ENCODE results near the gene CORT. TPM values are rescaled to one million over a fixed set of nuclear protein-coding genes. Genes with fewer than 3 reads are reported as not detected.

The CORT gene
- total RNA-seq, 1 experiment from 2014 or later: not detected

GRCh38 chr1:10480614-10481013 is 30.8 kb downstream of the CORT start:
- H3K36me3 Mint-ChIP-seq (ENCODE audit: insufficient read depth, unreplicated experiment): peaks cover 18% of the 10 kb centered on the region
- Histone ChIP-seq H3K27me3 (replicated peaks; ENCODE audit: control insufficient read depth, insufficient read depth, low read length) (no peaks in the 10 kb centered on the region), H3K36me3 (ENCODE audit: control insufficient read depth, insufficient read depth, low read length) (no peaks in the 10 kb centered on the region), H3K4me1 (no peaks in the 10 kb centered on the region), H3K9me3 (no peaks in the 10 kb centered on the region), H3K4me3 (ENCODE audit: low read depth, low read length) (no peak overlapping the region)
- TF ChIP-seq, protein P1, sequence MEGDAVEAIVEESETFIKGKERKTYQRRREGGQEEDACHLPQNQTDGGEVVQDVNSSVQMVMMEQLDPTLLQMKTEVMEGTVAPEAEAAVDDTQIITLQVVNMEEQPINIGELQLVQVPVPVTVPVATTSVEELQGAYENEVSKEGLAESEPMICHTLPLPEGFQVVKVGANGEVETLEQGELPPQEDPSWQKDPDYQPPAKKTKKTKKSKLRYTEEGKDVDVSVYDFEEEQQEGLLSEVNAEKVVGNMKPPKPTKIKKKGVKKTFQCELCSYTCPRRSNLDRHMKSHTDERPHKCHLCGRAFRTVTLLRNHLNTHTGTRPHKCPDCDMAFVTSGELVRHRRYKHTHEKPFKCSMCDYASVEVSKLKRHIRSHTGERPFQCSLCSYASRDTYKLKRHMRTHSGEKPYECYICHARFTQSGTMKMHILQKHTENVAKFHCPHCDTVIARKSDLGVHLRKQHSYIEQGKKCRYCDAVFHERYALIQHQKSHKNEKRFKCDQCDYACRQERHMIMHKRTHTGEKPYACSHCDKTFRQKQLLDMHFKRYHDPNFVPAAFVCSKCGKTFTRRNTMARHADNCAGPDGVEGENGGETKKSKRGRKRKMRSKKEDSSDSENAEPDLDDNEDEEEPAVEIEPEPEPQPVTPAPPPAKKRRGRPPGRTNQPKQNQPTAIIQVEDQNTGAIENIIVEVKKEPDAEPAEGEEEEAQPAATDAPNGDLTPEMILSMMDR (IDR thresholded peaks at IDR 0.05; ENCODE audit: insufficient read depth in 1 of 2, low read depth in 1 of 2, low read length in 1 of 2, severe bottlenecking in 1 of 2, unreplicated experiment in 1 of 2): no peak
- H3K9me3 Mint-ChIP-seq (ENCODE audit: unreplicated experiment): no peaks in the 10 kb centered on the region
- no TSS peak for BruUV-seq (replicated peaks)
- DNase-seq: no peak
- no peaks in the 10 kb centered on the region for H3K27me3 Mint-ChIP-seq (ENCODE audit: insufficient read depth, unreplicated experiment)
- peaks cover 13% of the 10 kb centered on the region for H3K4me1 Mint-ChIP-seq (ENCODE audit: low read depth, unreplicated experiment)
- no peak overlapping the region for H3K27ac Mint-ChIP-seq (ENCODE audit: unreplicated experiment)
- ChIA-PET POLR2A (no interaction called here), CTCF (interaction anchor here (0.6 kb wide), 1 partner anchor 47 kb away, joined by 3 read pairs; no protein-coding TSS in a partner anchor)
- intact Hi-C loops (cut with micrococcal nuclease; ENCODE audit: unreplicated experiment): no loop called here
- no peak overlapping the region for H3K4me3 Mint-ChIP-seq (ENCODE audit: unreplicated experiment)

- H3K4me3 ChIP-seq (ENCODE audit: low read depth, low read length): no peak overlapping the region
- H3K27me3 ChIP-seq (replicated peaks; ENCODE audit: control insufficient read depth, insufficient read depth, low read length): no peaks in the 10 kb centered on the region
- H3K27ac Mint-ChIP-seq (ENCODE audit: unreplicated experiment): no peak overlapping the region
- H3K9me3 ChIP-seq: no peaks in the 10 kb centered on the region
- TF ChIP-seq, protein P1 (IDR thresholded peaks at IDR 0.05; ENCODE audit: insufficient read depth in 1 of 2, low read depth in 1 of 2, low read length in 1 of 2, severe bottlenecking in 1 of 2, unreplicated experiment in 1 of 2): no peak
- H3K9me3 Mint-ChIP-seq (ENCODE audit: unreplicated experiment): no peaks in the 10 kb centered on the region
- BruUV-seq (replicated peaks): no TSS peak
- peaks cover 8% of the 10 kb centered on the region for H3K4me1 ChIP-seq
- POLR2A ChIA-PET: no interaction called here
- CTCF ChIA-PET: no interaction called here
- no peaks in the 10 kb centered on the region for H3K36me3 ChIP-seq (ENCODE audit: control insufficient read depth, insufficient read depth, low read length)
- no peak overlapping the region for H3K4me3 Mint-ChIP-seq (ENCODE audit: unreplicated experiment)
- H3K36me3 Mint-ChIP-seq (ENCODE audit: insufficient read depth, unreplicated experiment): peaks cover 29% of the 10 kb centered on the region
- DNase-seq: no peak
- peaks cover 9% of the 10 kb centered on the region for H3K4me1 Mint-ChIP-seq (ENCODE audit: low read depth, unreplicated experiment)
- no peaks in the 10 kb centered on the region for H3K27me3 Mint-ChIP-seq (ENCODE audit: insufficient read depth, unreplicated experiment)
- intact Hi-C loops (cut with micrococcal nuclease; ENCODE audit: unreplicated experiment): no loop called here
Measured at GRCh38 chr1:10484521-10484920, 34.7 kb downstream of the CORT start.

DNA sequence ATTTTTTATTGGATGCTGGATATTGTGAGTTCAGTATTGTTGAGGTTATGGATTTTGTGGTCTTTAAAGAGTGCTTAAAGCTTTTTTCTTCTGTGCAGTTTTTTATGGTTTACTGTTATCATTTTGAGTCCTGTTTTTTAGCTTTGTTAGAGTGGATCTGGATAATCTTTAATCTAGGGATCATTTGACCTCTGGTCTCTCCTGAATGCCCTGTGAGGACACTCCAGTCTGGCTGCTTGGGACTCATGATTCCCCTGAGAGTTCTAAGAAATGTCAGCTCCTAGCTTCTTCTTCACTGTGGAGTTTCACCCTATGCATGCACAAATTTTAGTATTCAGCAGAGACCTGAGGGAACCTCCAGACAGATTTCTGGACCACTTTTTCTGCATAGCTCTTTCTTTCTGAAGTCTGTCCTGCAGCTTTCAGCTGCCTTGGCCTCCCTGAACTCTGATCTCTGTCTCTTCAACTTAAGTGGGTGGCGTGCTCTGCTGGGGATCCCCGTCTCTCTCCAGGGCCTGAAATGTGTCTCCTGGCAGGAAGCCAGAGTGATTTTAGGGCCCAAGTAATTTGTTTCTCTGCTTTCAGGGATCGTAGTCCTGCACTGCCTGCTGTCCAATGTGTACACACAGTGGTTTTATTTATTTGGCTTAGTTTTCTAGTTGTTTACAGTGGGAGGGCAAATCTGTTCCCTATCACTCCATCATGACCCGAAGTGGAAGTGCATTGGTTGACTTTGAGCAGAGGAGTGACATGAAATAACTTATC is 39.6 kb downstream of the CORT start:
- intact Hi-C loops (cut with micrococcal nuclease; ENCODE audit: unreplicated experiment): no loop called here
- Mint-ChIP-seq H3K9me3 (ENCODE audit: unreplicated experiment) (no peaks in the 10 kb centered on the region), H3K27me3 (ENCODE audit: insufficient read depth, unreplicated experiment) (no peaks in the 10 kb centered on the region), H3K27ac (ENCODE audit: unreplicated experiment) (peak overlapping the region; percentile 23), H3K4me3 (ENCODE audit: unreplicated experiment) (no peak overlapping the region), H3K36me3 (ENCODE audit: insufficient read depth, unreplicated experiment) (peaks cover 18% of the 10 kb centered on the region), H3K4me1 (ENCODE audit: low read depth, unreplicated experiment) (peaks cover 13% of the 10 kb centered on the region)
- H3K4me3 ChIP-seq (ENCODE audit: low read depth, low read length): no peak overlapping the region
- H3K36me3 ChIP-seq (ENCODE audit: control insufficient read depth, insufficient read depth, low read length): no peaks in the 10 kb centered on the region
- no peak for DNase-seq
- CTCF ChIA-PET: interaction anchor here (0.6 kb wide), 2 partner anchors 11 to 17 kb away, joined by 4 read pairs; no protein-coding TSS in a partner anchor
- H3K27me3 ChIP-seq (replicated peaks; ENCODE audit: control insufficient read depth, insufficient read depth, low read length): no peaks in the 10 kb centered on the region
- POLR2A ChIA-PET: no interaction called here
- TF ChIP-seq, protein P1 (IDR thresholded peaks at IDR 0.05; ENCODE audit: insufficient read depth in 1 of 2, low read depth in 1 of 2, low read length in 1 of 2, severe bottlenecking in 1 of 2, unreplicated experiment in 1 of 2): no peak
- no peaks in the 10 kb centered on the region for H3K9me3 ChIP-seq
- no TSS peak for BruUV-seq (replicated peaks)
- H3K4me1 ChIP-seq: peaks cover 15% of the 10 kb centered on the region
